Keratinocyte (primary cell): Measurements from ENCODE around the gene FREM1. TPM values are rescaled to one million over a fixed set of nuclear protein-coding genes. Genes with fewer than 3 reads are reported as not detected.

Source experiments
- DNase-seq: peaks from one replicate; pipeline ENCODE4 v3.0.0-alpha.2; 2011; ENCODE audit warnings: low read depth, missing footprints, low spot score
- FAIRE-seq: peaks from 2 replicates; lab custom pipeline; 2011; peaks lifted over from hg19 to GRCh38; lab: Jason Lieb, UNC
- H2AFZ ChIP-seq: 2 replicates; pipeline ENCODE4 v1.6.0; 2012; ENCODE audit warnings: low read length, control low read depth, inconsistent platforms; ENCODE audit not compliant: control insufficient read depth
- H3K27ac ChIP-seq: 2 replicates; pipeline ENCODE4 v1.5.1; 2011; ENCODE audit warnings: low read length; ENCODE audit not compliant: control insufficient read depth, insufficient read depth
- H3K27me3 ChIP-seq: 3 replicates; pipeline ENCODE4 v1.6.0; 2011; ENCODE audit warnings: low read length; ENCODE audit not compliant: control insufficient read depth, insufficient read depth; ENCODE audit errors: extremely low read depth
- H3K36me3 ChIP-seq, 2 experiments: 2 replicates in 1 of 2; 3 replicates in 1 of 2; pipeline ENCODE4 v1.5.1; 2011; ENCODE audit warnings: low read length in 2 of 2, mild to moderate bottlenecking in 1 of 2; ENCODE audit not compliant: control insufficient read depth in 2 of 2, insufficient read depth in 2 of 2; ENCODE audit errors: extremely low read depth in 1 of 2
- H3K4me1 ChIP-seq: 3 replicates; pipeline ENCODE4 v1.5.1; 2011; ENCODE audit warnings: low read length; ENCODE audit not compliant: control insufficient read depth, insufficient read depth; ENCODE audit errors: extremely low read depth
- H3K4me2 ChIP-seq: 3 replicates; pipeline ENCODE4 v1.6.0; 2011; ENCODE audit warnings: low read depth, low read length; ENCODE audit not compliant: control insufficient read depth, insufficient read depth; ENCODE audit errors: extremely low read depth
- H3K4me3 ChIP-seq, 3 experiments: fragments of 200-600 bp in 1 of 3; sonication (generic) in 1 of 3; 2 replicates in 2 of 3; 3 replicates in 1 of 3; pipeline ENCODE4 v1.5.1; 2011 to 2016; ENCODE audit warnings: low read length in 3 of 3, mild to moderate bottlenecking in 3 of 3, control low read depth in 2 of 3, inconsistent platforms in 1 of 3, low read depth in 1 of 3, mixed read lengths in 1 of 3, mixed run types in 1 of 3, moderate library complexity in 1 of 3; ENCODE audit not compliant: control insufficient read depth in 2 of 3, insufficient read depth in 2 of 3; ENCODE audit errors: extremely low read depth in 1 of 3
- H3K79me2 ChIP-seq: 2 replicates; pipeline ENCODE4 v1.6.0; 2012; ENCODE audit warnings: low read length; ENCODE audit not compliant: control insufficient read depth, insufficient read depth
- H3K9ac ChIP-seq: 3 replicates; pipeline ENCODE4 v1.6.0; 2011; ENCODE audit warnings: low read length; ENCODE audit not compliant: control insufficient read depth, insufficient read depth; ENCODE audit errors: extremely low read depth
- H3K9me1 ChIP-seq: 3 replicates; pipeline ENCODE4 v1.6.0; 2011; ENCODE audit warnings: low read length; ENCODE audit not compliant: control insufficient read depth, insufficient read depth; ENCODE audit errors: extremely low read depth
- H3K9me3 ChIP-seq: 2 replicates; pipeline ENCODE4 v1.5.1; 2012; ENCODE audit warnings: low read depth, low read length; ENCODE audit not compliant: control insufficient read depth
- H4K20me1 ChIP-seq: 3 replicates; pipeline ENCODE4 v1.6.0; 2011; ENCODE audit warnings: low read length; ENCODE audit not compliant: control insufficient read depth, insufficient read depth; ENCODE audit errors: extremely low read depth
- CTCF ChIP-seq, 3 experiments: IDR thresholded peaks in 1 of 3; conservative IDR thresholded peaks in 1 of 3; optimal IDR thresholded peaks in 1 of 3; 2 replicates in 2 of 3; 3 replicates in 1 of 3; pipeline versions ENCODE3 to v1.5.1; 2011; ENCODE audit warnings: low read length in 3 of 3, mild to moderate bottlenecking in 3 of 3, moderate library complexity in 2 of 3, control low read depth in 1 of 3, inconsistent platforms in 1 of 3; ENCODE audit not compliant: insufficient read depth in 2 of 3; ENCODE audit errors: extremely low read depth in 1 of 3
- EZH2 ChIP-seq: IDR thresholded peaks from one replicate; pipeline ENCODE4 v1.6.1; 2012; ENCODE audit warnings: inconsistent platforms, mild to moderate bottlenecking, low read length, moderate library complexity
- dilution Hi-C: fragments of 300-500 bp; cut with MboI; formaldehyde crosslinking; loops from one replicate; pipeline ENCODE4 v1.7.0; 2020; ENCODE audit warnings: low sequenced_read_pairs; ENCODE audit not compliant: extremely low pct_ligation_motif_present
- polyA plus RNA-seq, 5 experiments: library from polyadenylated mRNA; depleted of rRNA in 3 of 5; stranded (reverse) in 3 of 5; stranded (forward) in 1 of 5; unstranded in 1 of 5; fragments of >200 nt; gene quantifications; 1 replicate in 1 of 5; 2 replicates in 3 of 5; 3 replicates in 1 of 5; pipeline versions ENCODE4 v1.2.1 to v1.2.3, GENCODE V29; 2011 to 2012; ENCODE audit warnings: missing spikeins in 2 of 5, low read depth in 1 of 5, low replicate concordance in 1 of 5

FREM1 gene
- polyA plus RNA-seq, 1 donor (not counting 4 experiments of a cell fraction or from before 2014, with no cell fraction given), result under 0.01 TPM

DNA sequence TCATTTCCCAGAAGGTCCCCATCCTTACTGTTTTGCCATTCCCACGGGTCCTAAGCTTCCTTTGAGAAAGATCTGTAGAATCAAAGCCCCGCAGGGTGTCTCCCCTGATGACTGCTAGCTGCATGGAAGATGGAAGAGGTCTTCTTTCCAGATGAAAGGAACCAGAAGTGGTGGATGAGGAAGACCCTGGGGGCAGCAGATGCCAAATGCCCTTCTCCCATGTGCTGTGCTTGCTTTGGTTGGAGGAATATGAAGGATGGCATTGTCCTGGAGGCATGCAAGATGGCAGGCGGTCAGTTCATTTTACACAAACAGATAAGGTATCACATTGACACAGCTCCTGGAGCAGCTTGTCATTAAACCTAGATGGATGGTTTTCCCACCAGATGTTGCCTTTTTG, 161.9 kb downstream of the FREM1 start:
- FAIRE-seq (no peak), DNase-seq (no peak)
- H3K4me2 ChIP-seq, result no peak overlapping the region
- TF ChIP-seq EZH2 (no peak), CTCF (optimal IDR thresholded peaks at IDR 0.05 in 1 of 3, IDR thresholded peaks at IDR 0.05 in 1 of 3, conservative IDR thresholded peaks at IDR 0.05 in 1 of 3; ENCODE audit: extremely low read depth in 1 of 3, insufficient read depth in 2 of 3, low read length in 3 of 3) (no peak)
- H3K9me3 ChIP-seq, result no peaks in the 10 kb centered on the region
- no peaks in the 10 kb centered on the region for H3K36me3 ChIP-seq
- H3K27ac ChIP-seq, result no peak overlapping the region
- no peaks in the 10 kb centered on the region for H3K79me2 ChIP-seq
- H3K4me3 ChIP-seq, result no peak overlapping the region
- peaks cover 7% of the 10 kb centered on the region for H3K4me1 ChIP-seq
- H4K20me1 ChIP-seq, result no peaks in the 10 kb centered on the region
- dilution Hi-C loops, result no loop called here
- no peaks in the 10 kb centered on the region for H3K9me1 ChIP-seq
- H3K9ac ChIP-seq, result no peak overlapping the region
- no peaks in the 10 kb centered on the region for H3K27me3 ChIP-seq
- H2AFZ ChIP-seq, result no peak overlapping the region

DNA sequence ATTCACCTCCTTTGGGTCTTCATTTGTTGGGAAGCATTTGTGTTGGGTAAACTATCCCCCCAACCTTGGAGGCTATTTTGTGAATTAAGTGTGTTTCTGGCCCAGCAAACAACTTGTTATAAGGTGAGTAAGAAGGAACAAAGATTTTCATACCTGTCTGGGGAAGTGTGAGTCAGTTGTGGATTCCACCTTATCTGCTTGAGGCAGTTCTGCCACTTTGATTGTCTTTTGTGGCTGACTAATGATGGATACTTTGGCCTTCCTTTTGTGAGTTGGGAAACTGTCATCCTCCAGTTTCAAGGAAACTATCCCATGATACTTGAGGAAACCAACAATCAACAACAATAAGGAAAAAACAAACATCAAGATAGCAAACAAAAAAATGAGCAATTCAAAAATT, 163.1 kb downstream of the FREM1 start:
- H3K36me3 ChIP-seq, result no peaks in the 10 kb centered on the region
- dilution Hi-C loops, result no loop called here
- H3K27ac ChIP-seq, result peak overlapping the region; percentile 7
- H3K79me2 ChIP-seq, result no peaks in the 10 kb centered on the region
- no peak overlapping the region for H3K9ac ChIP-seq
- H3K4me3 ChIP-seq, result no peak overlapping the region
- H2AFZ ChIP-seq, result no peak overlapping the region
- H4K20me1 ChIP-seq, result no peaks in the 10 kb centered on the region
- no peaks in the 10 kb centered on the region for H3K27me3 ChIP-seq
- no peak for TF ChIP-seq CTCF (optimal IDR thresholded peaks at IDR 0.05 in 1 of 3, IDR thresholded peaks at IDR 0.05 in 1 of 3, conservative IDR thresholded peaks at IDR 0.05 in 1 of 3; ENCODE audit: extremely low read depth in 1 of 3, insufficient read depth in 2 of 3, low read length in 3 of 3)
- no peak for TF ChIP-seq EZH2
- H3K4me1 ChIP-seq, result peaks cover 7% of the 10 kb centered on the region
- FAIRE-seq (peak; percentile 97), DNase-seq (peak; percentile 63)
- no peaks in the 10 kb centered on the region for H3K9me1 ChIP-seq
- peak overlapping the region; percentile 14 for H3K4me2 ChIP-seq
- H3K9me3 ChIP-seq, result no peaks in the 10 kb centered on the region
